ENCODE data around the gene IPO4. TPM values are rescaled to one million over a fixed set of nuclear protein-coding genes. Genes with fewer than 3 reads are reported as not detected.

IPO4 gene
- total RNA-seq, 4 donors from 2014 or later, result 28.1 to 49.0 (median 31.3) TPM

- peaks cover 22 to 23% of the 10 kb centered on the region in 2 donors for H3K4me1 ChIP-seq
These were observed 42.1 kb downstream of the IPO4 start, which contains the start of gene PSME2 for GRCh38 chr14:24146453-24146977. TSS of gene PSME2 (minus strand) at chr14:24146610. CDS start at chr14:24146581, 29 bp downstream.

GRCh38 chr14:24145690-24146452 is 42.7 kb downstream of the IPO4 start:
- H3K9me3 ChIP-seq, result no peaks in the 10 kb centered on the region
- H3K27ac ChIP-seq, result peak overlapping the region; percentile 37 to 75 (median 70)
- intact Hi-C loops (cut with DNase I), result no loop called here
- DNase-seq, result no peak
- H3K27me3 ChIP-seq, result no peaks in the 10 kb centered on the region
- 20 to 23% methylated on average over 9 of the region's 9 CpGs for WGBS, 2 donors
- peaks cover 10 to 11% of the 10 kb centered on the region in 2 donors for H3K36me3 ChIP-seq
- peak overlapping the region; percentile 28 to 83 (median 58) for H3K4me3 ChIP-seq (replicated peaks in 1 of 3)
- no peak for TF ChIP-seq CTCF (IDR thresholded peaks at IDR 0.05)
- no peak for TF ChIP-seq POLR2A (IDR thresholded peaks at IDR 0.05)
- peaks cover 22 to 23% of the 10 kb centered on the region in 2 donors for H3K4me1 ChIP-seq

More at GRCh38 chr14:24146453-24146977, 42.1 kb downstream of the IPO4 start, which contains the start of gene PSME2:
- Histone ChIP-seq H3K36me3 (peaks cover 16 to 18% of the 10 kb centered on the region in 2 donors), H3K27ac (peak within 1 kb of the TSS; percentile 37 to 75 (median 70)), H3K9me3 (no peaks in the 10 kb centered on the region), H3K4me3 (replicated peaks in 1 of 3) (peak within 1 kb of the TSS; percentile 58 to 83 (median 83)), H3K27me3 (no peaks in the 10 kb centered on the region)
- intact Hi-C loops (cut with DNase I), result no loop called here
- WGBS, 2 donors, result 0 to 1% methylated on average over 17 to 25 of the region's 25 CpGs
- peak in 1 of 2 donors; percentile 58 for TF ChIP-seq POLR2A (IDR thresholded peaks at IDR 0.05)
- TF ChIP-seq CTCF (IDR thresholded peaks at IDR 0.05), result no peak
- peak; percentile 99 for DNase-seq

GRCh38 chr14:24145219-24145618 is 43.4 kb downstream of the IPO4 start:
- H3K36me3 ChIP-seq, result peaks cover 6 to 7% of the 10 kb centered on the region in 2 donors
- no peak for DNase-seq
- H3K27me3 ChIP-seq, result no peaks in the 10 kb centered on the region
- WGBS, 2 donors, result 89 to 100% methylated on average over 2 of the region's 2 CpGs
- intact Hi-C loops (cut with DNase I), result no loop called here
- no peaks in the 10 kb centered on the region for H3K9me3 ChIP-seq
- no peak for TF ChIP-seq POLR2A (IDR thresholded peaks at IDR 0.05)
- TF ChIP-seq CTCF (IDR thresholded peaks at IDR 0.05), result no peak
- no peak overlapping the region for H3K4me3 ChIP-seq (replicated peaks in 1 of 3)
- H3K27ac ChIP-seq, result no peak overlapping the region
- peaks cover 24% of the 10 kb centered on the region in 2 donors for H3K4me1 ChIP-seq

GRCh38 chr14:24144451-24144850 is 44.2 kb downstream of the IPO4 start:
- TF ChIP-seq POLR2A (IDR thresholded peaks at IDR 0.05), result no peak
- TF ChIP-seq CTCF (IDR thresholded peaks at IDR 0.05), result no peak
- no peak for DNase-seq
- WGBS, 2 donors, result 85 to 89% methylated on average over 1 of the region's 1 CpG
- Histone ChIP-seq H3K4me3 (replicated peaks in 1 of 3) (no peak overlapping the region), H3K4me1 (peaks cover 28 to 32% of the 10 kb centered on the region in 2 donors), H3K36me3 (peaks cover 4% of the 10 kb centered on the region in 2 donors), H3K9me3 (no peaks in the 10 kb centered on the region), H3K27me3 (no peaks in the 10 kb centered on the region), H3K27ac (no peak overlapping the region)
- intact Hi-C loops (cut with DNase I), result no loop called here

- peaks cover 5 to 10% of the 10 kb centered on the region in 2 donors for H3K36me3 ChIP-seq
- TF ChIP-seq CTCF (IDR thresholded peaks at IDR 0.05), result no peak
- TF ChIP-seq POLR2A (IDR thresholded peaks at IDR 0.05), result no peak
- H3K4me1 ChIP-seq, result peaks cover 27 to 33% of the 10 kb centered on the region in 2 donors
- intact Hi-C loops (cut with DNase I), result no loop called here
- H3K9me3 ChIP-seq, result no peaks in the 10 kb centered on the region
- H3K27ac ChIP-seq, result no peak overlapping the region
- WGBS, 2 donors, result 83% methylated on average over 2 of the region's 2 CpGs
- no peaks in the 10 kb centered on the region for H3K27me3 ChIP-seq
- no peak for DNase-seq
- H3K4me3 ChIP-seq (replicated peaks in 1 of 3), result no peak overlapping the region
These were observed 45.1 kb downstream of the IPO4 start for GRCh38 chr14:24143511-24143910.
